Measurements from ENCODE around the gene CSNK1E. TPM values are rescaled to one million over a fixed set of nuclear protein-coding genes. Genes with fewer than 3 reads are reported as not detected.

The CSNK1E gene
- total and polyA plus RNA-seq, 2 of the 4 experiments (the other 2 are of a cell fraction): 116 to 276 TPM

- POLR2A ChIA-PET (ENCODE audit: unreplicated experiment): interaction anchor here (0.6 kb wide), 2 partner anchors 113 to 179 kb away, joined by 5 to 12 read pairs; no protein-coding TSS in a partner anchor
- H4K91ac ChIP-seq (ENCODE audit: insufficient read depth, low read depth, low read length): peak overlapping the region; percentile 93
- H3K4me2 ChIP-seq (ENCODE audit: low read depth, low read length): peak overlapping the region; percentile 92
- H3K36me3 ChIP-seq (ENCODE audit: control insufficient read depth, insufficient read depth, low read length): peaks cover 13% of the 10 kb centered on the region
- H3K23ac ChIP-seq (ENCODE audit: low read depth, low read length): peak overlapping the region; percentile 99
- peaks cover 20% of the 10 kb centered on the region for H3K9me1 ChIP-seq (ENCODE audit: insufficient read depth, low read length)
- peak overlapping the region; percentile 97 for H3K14ac ChIP-seq (replicated peaks; ENCODE audit: low read depth, low read length)
- H3K27me3 ChIP-seq (ENCODE audit: control insufficient read depth, insufficient read depth, low read length): no peaks in the 10 kb centered on the region
- H3K9ac ChIP-seq (ENCODE audit: low read depth, low read length): peak overlapping the region; percentile 99
- CTCF ChIA-PET: no interaction called here
- peak; percentile 51 for DNase-seq
- peak overlapping the region; percentile 83 to 86 for H4K8ac ChIP-seq (ENCODE audit: low read depth in 2 of 2, low read length in 2 of 2)
- H2BK20ac ChIP-seq (ENCODE audit: low read depth, low read length): peak overlapping the region; percentile 61; the same call in 1 of the 2 replicates
- peak; percentile 32 for ATAC-seq (ENCODE audit: low read depth)
- peak overlapping the region; percentile 99 for H2AK5ac ChIP-seq (ENCODE audit: low read depth, low read length)
- H3K56ac ChIP-seq (ENCODE audit: extremely low read depth, insufficient read depth, low read length): peak overlapping the region; percentile 97
- peaks cover 47% of the 10 kb centered on the region for H4K20me1 ChIP-seq (ENCODE audit: insufficient read depth, low read length)
- in situ Hi-C loops (cut with MboI; ENCODE audit: low sequenced_read_pairs) (no loop called here), dilution Hi-C loops (cut with HindIII; ENCODE audit: low sequenced_read_pairs, unreplicated experiment) (no loop called here), intact Hi-C loops (cut with micrococcal nuclease) (loop anchor here (2.0 kb wide), 1 partner anchor 78 kb away; no protein-coding TSS in a partner anchor)
- BruUV-seq (replicated peaks): TSS peak; percentile 10
- peak overlapping the region; percentile 92 for H4K5ac ChIP-seq (ENCODE audit: low read depth, low read length)
- H3K79me1 ChIP-seq (ENCODE audit: low read depth in 1 of 2, low read length in 2 of 2): peaks cover 0 to 40% of the 10 kb centered on the region in 2 experiments; a peak in 2 of 4 replicates
- peak overlapping the region; percentile 91 for H3K18ac ChIP-seq (ENCODE audit: low read depth, low read length)
- H3K9me3 ChIP-seq (ENCODE audit: control insufficient read depth, insufficient read depth, low read length): no peaks in the 10 kb centered on the region
- peak overlapping the region; percentile 79 for H2BK120ac ChIP-seq (ENCODE audit: low read depth, low read length)
- H3K4me3 ChIP-seq (ENCODE audit: insufficient read depth, low read depth, low read length): peak overlapping the region; percentile 92
- H3K27ac ChIP-seq (ENCODE audit: insufficient read depth, low read length): peak overlapping the region; percentile 98
- WGBS, 2 experiments (ENCODE audit: extremely low coverage in 2 of 2, insufficient read length in 1 of 2): 0% methylated on average over 14 of the region's 52 CpGs; no CpG with 5 or more reads in 1 of the 2 experiments
- peak overlapping the region; percentile 97 for H2AK9ac ChIP-seq (replicated peaks; ENCODE audit: low read depth, low read length, poor library complexity)
- peak overlapping the region; percentile 85 for H3K4ac ChIP-seq (ENCODE audit: low read depth, low read length)
- peak overlapping the region; percentile 72; the same call in 1 of the 3 replicates for H2BK15ac ChIP-seq (ENCODE audit: low read depth, low read length)
- H2BK5ac ChIP-seq (ENCODE audit: low read depth, low read length, poor library complexity, severe bottlenecking): peak overlapping the region; percentile 94
- peaks cover 33% of the 10 kb centered on the region for H3K4me1 ChIP-seq (ENCODE audit: control insufficient read depth, insufficient read depth, low read length)
- peak overlapping the region; percentile 75 for H2AFZ ChIP-seq (replicated peaks; ENCODE audit: low read length, poor library complexity)
- TF ChIP-seq FOS (IDR thresholded peaks at IDR 0.05; ENCODE audit: low read depth, low read length) (no peak), POLR2A (IDR thresholded peaks at IDR 0.05; ENCODE audit: low read depth, low read length) (peak; percentile 69), SMC3 (IDR thresholded peaks at IDR 0.05; ENCODE audit: low read depth, low read length) (no peak), NFE2L2 (IDR thresholded peaks at IDR 0.05; ENCODE audit: low read depth, low read length) (no peak), RCOR1 (IDR thresholded peaks at IDR 0.05; ENCODE audit: insufficient replicate concordance, low read length) (no peak), ELK1 (IDR thresholded peaks at IDR 0.05; ENCODE audit: borderline replicate concordance, low read depth, low read length) (no peak), BHLHE40 (IDR thresholded peaks at IDR 0.05; ENCODE audit: low read depth, low read length) (no peak), RAD21 (IDR thresholded peaks at IDR 0.05; ENCODE audit: low read length) (no peak), MAZ (IDR thresholded peaks at IDR 0.05; ENCODE audit: borderline replicate concordance, low read depth, low read length) (peak; percentile 64; the same call in 1 of the 2 replicates), RFX5 (IDR thresholded peaks at IDR 0.05; ENCODE audit: low read depth, low read length) (no peak), CEBPB (IDR thresholded peaks at IDR 0.05; ENCODE audit: low read depth, low read length) (no peak), CTCF (conservative IDR thresholded peaks at IDR 0.05; ENCODE audit: low read depth, low read length) (no peak), CHD1 (IDR thresholded peaks at IDR 0.05; ENCODE audit: low read depth, low read length) (peak; percentile 27; the same call in 1 of the 2 replicates), USF2 (IDR thresholded peaks at IDR 0.05; ENCODE audit: low read depth, low read length) (no peak)
Observed at GRCh38 chr22:38316364-38317121, 690 bp downstream of the CSNK1E start.

All from IMR-90 (cell line).